Pancreas (tissue), 10 donors: ENCODE measurements around the gene MPHOSPH8. TPM values are rescaled to one million over a fixed set of nuclear protein-coding genes. Genes with fewer than 3 reads are reported as not detected.

Experiments
- ATAC-seq, 4 donors: fragments of 200-7000 bp; cut with Tn5 transposase; one replicate each; pipeline versions ENCODE4 v1.8.0 to v1.9.1; 2020; ENCODE audit warnings: mild to moderate bottlenecking in 4 of 4, moderate library complexity in 4 of 4
- DNase-seq, 6 donors: peaks; one replicate each; pipeline ENCODE4 v3.0.0-alpha.2; 2020
- FAIRE-seq: peaks from 2 replicates; lab custom pipeline; 2012; peaks lifted over from hg19 to GRCh38; lab: Jason Lieb, UNC
- H3K27ac ChIP-seq, 4 donors: fragments of 200-600 bp; sonication (generic); 1 replicate in 3 of 4; 2 replicates in 1 of 4; pipeline versions ENCODE4 v1.5.0 to v1.8.0; 2020
- H3K27me3 ChIP-seq, 4 donors: fragments of 200-600 bp; one replicate each; pipeline ENCODE4 v1.8.0; 2021
- H3K36me3 ChIP-seq, 3 donors: fragments of 200-600 bp; sonication (generic) in 1 of 3; one replicate each; pipeline versions ENCODE4 v1.5.0 to v1.8.0; 2020 to 2021
- H3K4me1 ChIP-seq, 3 donors: fragments of 200-600 bp; one replicate each; pipeline ENCODE4 v1.8.0; 2021
- H3K4me3 ChIP-seq, 4 donors: fragments of 200-600 bp; sonication (generic) in 2 of 4; one replicate each; pipeline versions ENCODE4 v1.5.0 to v1.8.0; 2020 to 2021
- H3K9me3 ChIP-seq, 4 donors: fragments of 200-600 bp; one replicate each; pipeline ENCODE4 v1.8.0; 2021
- WGBS, 2 donors: extraction: QIAGEN DNeasy Blood & Tissue Kit; methylation state at CpG; one replicate each; pipeline ENCODE4 v1.1.7; 2013; 5-methylcytosine and 5-hydroxymethylcytosine counted together
- intact Hi-C, 3 donors: fragments of 100-400 bp; cut with DNase I; formaldehyde crosslinking; loops; one replicate each; pipeline versions ENCODE4 v1.11.1 to v1.14.2; 2022
- polyA plus RNA-seq, 2 donors: library from polyadenylated mRNA; stranded (reverse); fragments of 200-250 nt; gene quantifications; one replicate each; pipeline ENCODE4 v1.2.3, GENCODE V29; 2013
- total RNA-seq, 6 donors: library from RNA; stranded (reverse); fragmentation: NEBNext Ultra II Directional in 4 of 6; extraction: Animal tissue kit (Norgen Biotek cat#: 25700) in 4 of 6; gene quantifications; one replicate each; pipeline versions ENCODE4 v1.2.1 to v1.2.4, GENCODE V29; 2021 to 2023
- TF ChIP-seq, protein P1 (sequence below), 4 donors: fragments of 200-600 bp; sonication (generic) in 3 of 4; IDR thresholded peaks; one replicate each; pipeline versions ENCODE4 v1.5.0 to v1.8.0; 2021; ENCODE audit warnings: antibody characterized with exemption in 4 of 4
- donor health status: healthy with polysubstance abuse.
- donor health status: DM: no; HTN: no; CAD: no; lungs with moderate emphysema.
- donor health status: DM: no; HTN: no; CAD: no.
- donor health status: control.
- donor health status: control.
- donor health status: Bipolar disorder and iron deficiency.
- donor health status: DM: yes; HTN: yes; CAD: no.
- donor health status: DM: no; HTN: no; CAD: no.
- donor health status: DM: no; HTN: no; CAD: no.
- donor health status: DM: yes; HTN: yes; CAD: no.

Gene MPHOSPH8
- total and polyA plus RNA-seq, 8 donors = 12.4 to 26.3 (median 15.7) TPM

- 45 to 50% methylated on average over 11 of the region's 11 CpGs for WGBS, 2 donors
- peaks cover 0 to 39% (median 24%) of the 10 kb centered on the region in 3 donors for H3K36me3 ChIP-seq
- no peaks in the 10 kb centered on the region for H3K27me3 ChIP-seq
- H3K27ac ChIP-seq = peak overlapping the region in 1 of 4 donors; percentile 9
- intact Hi-C loops = no loop called here
- H3K4me1 ChIP-seq = peaks cover 0 to 13% (median 10%) of the 10 kb centered on the region in 3 donors
- DNase-seq = no peak
- TF ChIP-seq, protein P1, sequence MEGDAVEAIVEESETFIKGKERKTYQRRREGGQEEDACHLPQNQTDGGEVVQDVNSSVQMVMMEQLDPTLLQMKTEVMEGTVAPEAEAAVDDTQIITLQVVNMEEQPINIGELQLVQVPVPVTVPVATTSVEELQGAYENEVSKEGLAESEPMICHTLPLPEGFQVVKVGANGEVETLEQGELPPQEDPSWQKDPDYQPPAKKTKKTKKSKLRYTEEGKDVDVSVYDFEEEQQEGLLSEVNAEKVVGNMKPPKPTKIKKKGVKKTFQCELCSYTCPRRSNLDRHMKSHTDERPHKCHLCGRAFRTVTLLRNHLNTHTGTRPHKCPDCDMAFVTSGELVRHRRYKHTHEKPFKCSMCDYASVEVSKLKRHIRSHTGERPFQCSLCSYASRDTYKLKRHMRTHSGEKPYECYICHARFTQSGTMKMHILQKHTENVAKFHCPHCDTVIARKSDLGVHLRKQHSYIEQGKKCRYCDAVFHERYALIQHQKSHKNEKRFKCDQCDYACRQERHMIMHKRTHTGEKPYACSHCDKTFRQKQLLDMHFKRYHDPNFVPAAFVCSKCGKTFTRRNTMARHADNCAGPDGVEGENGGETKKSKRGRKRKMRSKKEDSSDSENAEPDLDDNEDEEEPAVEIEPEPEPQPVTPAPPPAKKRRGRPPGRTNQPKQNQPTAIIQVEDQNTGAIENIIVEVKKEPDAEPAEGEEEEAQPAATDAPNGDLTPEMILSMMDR (IDR thresholded peaks at IDR 0.05) = no peak
- no peaks in the 10 kb centered on the region for H3K9me3 ChIP-seq
- no peak overlapping the region for H3K4me3 ChIP-seq
- FAIRE-seq = no peak
- ATAC-seq = peak; percentile 55 to 79 (median 69)
Measured at GRCh38 chr13:19673473-19674430, 40.3 kb downstream of the MPHOSPH8 start.

DNA sequence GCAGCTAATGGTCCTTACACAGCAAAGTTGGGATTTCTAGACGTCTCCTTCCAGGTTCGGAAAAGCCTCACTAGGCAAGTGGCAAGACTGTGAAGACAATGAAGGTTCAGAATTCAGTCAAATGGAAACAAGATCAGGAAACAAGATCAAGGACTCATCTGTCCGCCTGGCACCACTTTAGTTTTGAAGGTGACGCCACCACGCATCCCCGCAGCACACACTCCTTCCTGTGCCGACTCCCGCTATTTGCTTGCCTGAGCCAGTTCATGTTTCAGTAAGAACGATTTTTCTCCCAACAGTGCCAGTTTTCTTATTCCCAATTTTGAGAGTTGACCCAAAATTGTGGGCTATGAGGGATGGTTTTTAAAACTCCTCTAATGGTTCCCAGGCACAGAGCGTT is 41.4 kb downstream of the MPHOSPH8 start:
- ATAC-seq = no peak
- Histone ChIP-seq H3K9me3 (no peaks in the 10 kb centered on the region), H3K4me3 (no peak overlapping the region), H3K27ac (no peak overlapping the region), H3K36me3 (peaks cover 0 to 28% (median 21%) of the 10 kb centered on the region in 3 donors), H3K27me3 (no peaks in the 10 kb centered on the region), H3K4me1 (peaks cover 0 to 13% (median 10%) of the 10 kb centered on the region in 3 donors)
- TF ChIP-seq, protein P1 (IDR thresholded peaks at IDR 0.05) = no peak
- intact Hi-C loops = no loop called here
- FAIRE-seq = no peak
- DNase-seq = no peak
- WGBS, 2 donors = 94 to 96% methylated on average over 10 of the region's 10 CpGs

- no peak for ATAC-seq
- no peaks in the 10 kb centered on the region for H3K9me3 ChIP-seq
- no peak for FAIRE-seq
Measured at GRCh38 chr13:19676168-19676567, 42.7 kb downstream of the MPHOSPH8 start.

GRCh38 chr13:19680751-19681150 is 47.3 kb downstream of the MPHOSPH8 start:
- intact Hi-C loops = no loop called here
- no peaks in the 10 kb centered on the region for H3K9me3 ChIP-seq
- H3K4me1 ChIP-seq = peaks cover 0 to 11% (median 0%) of the 10 kb centered on the region in 3 donors
- no peak for DNase-seq
- no peaks in the 10 kb centered on the region for H3K36me3 ChIP-seq
- no peak for FAIRE-seq
- no peak overlapping the region for H3K27ac ChIP-seq
- no peak overlapping the region for H3K4me3 ChIP-seq
- no peaks in the 10 kb centered on the region for H3K27me3 ChIP-seq
- no peak for ATAC-seq
- WGBS, 2 donors = 93 to 97% methylated on average over 7 of the region's 7 CpGs
- TF ChIP-seq, protein P1 (IDR thresholded peaks at IDR 0.05) = no peak

More at GRCh38 chr13:19676168-19676567, 42.7 kb downstream of the MPHOSPH8 start:
- Histone ChIP-seq H3K27ac (no peak overlapping the region), H3K36me3 (peaks cover 0 to 15% (median 14%) of the 10 kb centered on the region in 3 donors), H3K27me3 (no peaks in the 10 kb centered on the region), H3K4me1 (peaks cover 0 to 13% (median 10%) of the 10 kb centered on the region in 3 donors), H3K4me3 (no peak overlapping the region)
- TF ChIP-seq, protein P1 (IDR thresholded peaks at IDR 0.05) = no peak
- WGBS, 2 donors = 87 to 96% methylated on average over 3 of the region's 3 CpGs
- no peak for DNase-seq
- intact Hi-C loops = no loop called here
